GM12872 (cell line): ENCODE measurements around the gene EGFL6.

Experiments used
- CTCF ChIP-seq: IDR thresholded peaks from 3 replicates; pipeline ENCODE4 v1.5.1; 2011; ENCODE audit warnings: low read depth, mild to moderate bottlenecking, low read length, moderate library complexity; ENCODE audit not compliant: insufficient read depth

Gene EGFL6

GRCh38 chrX:13538414-13538813 is 31.0 kb upstream of the EGFL6 start:
- no peak for TF ChIP-seq CTCF

- TF ChIP-seq CTCF = no peak
Observed at GRCh38 chrX:13540602-13541001, 28.8 kb upstream of the EGFL6 start.

GRCh38 chrX:13545726-13546125 is 23.7 kb upstream of the EGFL6 start:
- TF ChIP-seq CTCF = no peak

- no peak for TF ChIP-seq CTCF
Observed at GRCh38 chrX:13547671-13548070, 21.7 kb upstream of the EGFL6 start.

GRCh38 chrX:13550346-13550745 is 19.1 kb upstream of the EGFL6 start:
- TF ChIP-seq CTCF = no peak

- TF ChIP-seq CTCF = no peak
Observed at GRCh38 chrX:13551610-13552009, 17.8 kb upstream of the EGFL6 start.

- TF ChIP-seq CTCF = no peak
Observed at GRCh38 chrX:13552892-13553291, 16.5 kb upstream of the EGFL6 start.

GRCh38 chrX:13565511-13565910 is 3.9 kb upstream of the EGFL6 start:
- no peak for TF ChIP-seq CTCF
